Vagina (tissue), 2 donors: ENCODE measurements around the gene AFAP1.

Source experiments
- CTCF ChIP-seq, 3 experiments: fragments of 450-650 bp in 2 of 3; fragments of 200-600 bp in 1 of 3; sonication (generic) in 1 of 3; IDR thresholded peaks; one replicate each; pipeline ENCODE4 v1.5.1; 2017 to 2019; ENCODE audit warnings: antibody characterized with exemption in 3 of 3, mild to moderate bottlenecking in 2 of 3, moderate library complexity in 2 of 3
- POLR2A ChIP-seq, 2 donors: fragments of 450-650 bp; IDR thresholded peaks; one replicate each; pipeline ENCODE4 v1.6.1; 2017; ENCODE audit warnings: antibody characterized with exemption in 2 of 2, mild to moderate bottlenecking in 2 of 2, moderate library complexity in 2 of 2
- POLR2AphosphoS5 ChIP-seq, 2 donors: sonication (generic); formaldehyde crosslinking; IDR thresholded peaks; one replicate each; pipeline ENCODE4 v1.9.0; 2017; ENCODE audit warnings: antibody characterized with exemption in 2 of 2, mild to moderate bottlenecking in 2 of 2, low read depth in 1 of 2; ENCODE audit not compliant: insufficient read depth in 1 of 2

- TF ChIP-seq CTCF (IDR thresholded peaks at IDR 0.05), result no peak
- no peak for TF ChIP-seq POLR2A (IDR thresholded peaks at IDR 0.05)
- no peak for TF ChIP-seq POLR2AphosphoS5 (IDR thresholded peaks at IDR 0.05; ENCODE audit: insufficient read depth in 1 of 2, low read depth in 1 of 2)
Measured at GRCh38 chr4:7871356-7871755, 68.3 kb downstream of the AFAP1 start.
